GM12873 (cell line): ENCODE results near the gene PTGER3.

Experiments
- CTCF ChIP-seq: IDR thresholded peaks from 2 replicates; pipeline ENCODE4 v1.5.1; 2012; ENCODE audit warnings: low read depth, mild to moderate bottlenecking, moderate library complexity, low read length, control low read depth; ENCODE audit not compliant: insufficient read depth; ENCODE audit errors: missing control alignments

Gene PTGER3

GRCh38 chr1:70970407-70970806 is 77.2 kb downstream of the PTGER3 start:
- TF ChIP-seq CTCF, result no peak

DNA sequence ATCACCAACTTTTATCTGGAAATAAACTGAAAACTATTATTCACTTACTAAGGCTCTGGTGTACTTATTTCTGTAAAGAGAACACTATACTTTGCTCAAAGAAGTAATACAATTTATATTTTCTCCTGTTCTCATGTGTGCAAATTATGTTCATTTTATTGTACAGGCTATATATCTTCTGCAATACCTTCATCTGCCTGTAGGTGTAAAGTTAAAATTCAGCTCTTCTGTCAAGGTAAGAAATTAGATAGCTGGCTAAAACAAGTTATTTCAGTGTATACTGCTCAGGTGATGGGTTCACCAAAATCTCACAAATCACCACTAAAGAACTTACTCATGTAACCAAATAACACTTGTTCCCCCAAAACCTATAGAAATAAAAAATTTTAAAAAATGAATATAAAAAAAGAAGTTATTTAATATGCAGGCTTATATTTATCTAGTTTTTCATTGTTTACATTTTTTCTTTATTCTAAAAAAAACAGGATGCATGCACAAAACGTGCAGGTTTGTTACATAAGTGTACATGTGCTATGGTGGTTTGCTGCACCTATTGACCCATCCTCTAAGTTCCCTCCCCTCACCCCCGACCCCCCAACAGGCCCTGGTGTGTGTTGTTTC is 81.5 kb downstream of the PTGER3 start:
- peak; percentile 31 for TF ChIP-seq CTCF

DNA sequence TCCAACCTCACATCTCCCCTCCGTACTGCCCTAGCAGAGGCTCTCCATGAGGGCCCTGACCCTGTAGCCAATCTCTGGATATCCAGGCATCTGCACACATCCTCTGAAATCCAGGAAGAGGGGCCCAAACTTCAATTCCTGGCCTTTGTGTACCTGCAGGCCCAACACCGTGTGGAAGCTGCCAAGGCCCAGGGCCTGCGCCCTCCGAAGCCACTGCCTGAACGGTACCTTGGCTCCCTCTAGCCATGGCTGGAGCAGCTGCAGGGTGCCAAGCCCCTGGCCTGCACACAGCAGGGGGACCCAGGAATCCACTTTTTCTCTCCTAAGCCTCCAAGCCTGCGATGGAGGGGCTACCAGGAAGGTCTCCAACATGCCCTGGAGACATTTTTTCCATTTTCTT is 84.2 kb downstream of the PTGER3 start:
- TF ChIP-seq CTCF, result peak; percentile 12

GRCh38 chr1:70961374-70961975 is 86.1 kb downstream of the PTGER3 start:
- TF ChIP-seq CTCF, result no peak

- no peak for TF ChIP-seq CTCF
Measured at GRCh38 chr1:70948396-70949017, 99.1 kb downstream of the PTGER3 start.

DNA sequence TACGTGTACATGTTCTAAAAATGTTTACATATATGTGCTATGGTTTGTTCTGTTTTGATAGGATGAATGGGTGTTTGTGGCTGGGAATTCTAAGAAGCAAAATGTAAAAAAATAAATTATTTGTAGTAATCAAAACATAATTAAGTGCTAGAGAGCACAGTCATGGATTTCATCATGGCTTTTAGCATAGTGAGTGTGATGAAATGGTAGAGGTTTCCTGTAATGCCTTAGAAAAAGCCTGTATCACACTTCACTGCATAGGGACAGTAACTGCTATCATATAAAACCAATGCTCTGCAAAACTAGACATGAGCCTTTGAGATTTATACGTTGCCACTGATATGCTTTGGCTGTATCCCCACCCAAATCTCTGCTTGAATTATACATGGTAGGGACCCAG is 99.8 kb downstream of the PTGER3 start:
- TF ChIP-seq CTCF, result no peak

GRCh38 chr1:70945676-70946075 is 101.9 kb downstream of the PTGER3 start:
- TF ChIP-seq CTCF, result no peak
